Progenitor cell of endocrine pancreas (in vitro differentiated cells): Measurements from ENCODE around the gene PGK1. TPM values are rescaled to one million over a fixed set of nuclear protein-coding genes. Genes with fewer than 3 reads are reported as not detected.
"Not testable (repeated sequence)": the region's sequence is repeated elsewhere in the genome, so short reads cannot be mapped to it uniquely, and the experiment has no call there.

Experiments used
- DNase-seq: peaks from one replicate; pipeline ENCODE4 v3.0.0; 2021; ENCODE audit warnings: low spot score; ENCODE audit not compliant: unreplicated experiment
- H3K27ac Mint-ChIP-seq: 2 replicates; pipeline ENCODE4 v1.8.0; 2021; ENCODE audit warnings: mild to moderate bottlenecking, moderate library complexity, mixed read lengths
- H3K27me3 Mint-ChIP-seq: 2 replicates; pipeline ENCODE4 v1.8.0; 2021; ENCODE audit warnings: mixed read lengths
- H3K36me3 Mint-ChIP-seq: 2 replicates; pipeline ENCODE4 v1.8.0; 2022; ENCODE audit warnings: mixed read lengths; ENCODE audit not compliant: insufficient read depth
- H3K4me1 Mint-ChIP-seq: 2 replicates; pipeline ENCODE4 v1.8.0; 2021; ENCODE audit warnings: low read depth, mixed read lengths
- H3K4me3 Mint-ChIP-seq: 2 replicates; pipeline ENCODE4 v1.8.0; 2021; ENCODE audit warnings: low read depth, mild to moderate bottlenecking, moderate library complexity, mixed read lengths
- H3K9me3 Mint-ChIP-seq: 2 replicates; pipeline ENCODE4 v1.8.0; 2021; ENCODE audit warnings: low read depth, mixed read lengths
- long read RNA-seq: library from polyadenylated mRNA; unstranded; transcript quantifications from one replicate; pipeline ENCODE4 v2.0.0, GENCODE V29; 2020
- total RNA-seq: library from RNA; stranded (reverse); gene quantifications from 2 replicates; pipeline ENCODE4 v1.2.1, GENCODE V29; 2021
- TF ChIP-seq, protein P1 (sequence below): fragments of 200-600 bp; sonication (generic); IDR thresholded peaks from one replicate; pipeline ENCODE4 v1.5.0; 2021; ENCODE audit warnings: antibody characterized with exemption, mild to moderate bottlenecking; ENCODE audit not compliant: unreplicated experiment

The PGK1 gene
- 156 and 162 TPM in 2 replicates for total RNA-seq
- long read RNA-seq, full-length matches to known transcripts: 2,084 of 2,143 reads
- long read RNA-seq, partial matches to known transcripts: 18 of 2,143 reads
- long read RNA-seq, other reads (novel, unspliced or antisense): 41 of 2,143 reads

DNA sequence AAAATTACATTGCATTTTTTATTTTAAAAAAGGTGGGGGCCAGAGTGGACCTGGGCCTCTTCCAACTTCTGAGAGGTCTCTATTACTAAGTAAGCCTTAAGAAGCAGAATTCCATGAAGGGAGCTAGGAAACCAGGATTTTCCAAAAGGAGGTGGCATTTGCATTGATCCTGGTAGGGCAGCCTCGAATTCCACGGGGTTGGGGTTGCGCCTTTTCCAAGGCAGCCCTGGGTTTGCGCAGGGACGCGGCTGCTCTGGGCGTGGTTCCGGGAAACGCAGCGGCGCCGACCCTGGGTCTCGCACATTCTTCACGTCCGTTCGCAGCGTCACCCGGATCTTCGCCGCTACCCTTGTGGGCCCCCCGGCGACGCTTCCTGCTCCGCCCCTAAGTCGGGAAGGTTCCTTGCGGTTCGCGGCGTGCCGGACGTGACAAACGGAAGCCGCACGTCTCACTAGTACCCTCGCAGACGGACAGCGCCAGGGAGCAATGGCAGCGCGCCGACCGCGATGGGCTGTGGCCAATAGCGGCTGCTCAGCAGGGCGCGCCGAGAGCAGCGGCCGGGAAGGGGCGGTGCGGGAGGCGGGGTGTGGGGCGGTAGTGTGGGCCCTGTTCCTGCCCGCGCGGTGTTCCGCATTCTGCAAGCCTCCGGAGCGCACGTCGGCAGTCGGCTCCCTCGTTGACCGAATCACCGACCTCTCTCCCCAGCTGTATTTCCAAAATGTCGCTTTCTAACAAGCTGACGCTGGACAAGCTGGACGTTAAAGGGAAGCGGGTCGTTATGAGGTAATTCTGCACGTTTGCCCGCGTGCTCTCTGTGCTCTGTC is at the start of gene PGK1:
Gene PGK1, plus strand, starts transcription at position 626 of the 824 bp plus-strand sequence. Its CDS starts 93 bp downstream, at position 719.
- TF ChIP-seq, protein P1, sequence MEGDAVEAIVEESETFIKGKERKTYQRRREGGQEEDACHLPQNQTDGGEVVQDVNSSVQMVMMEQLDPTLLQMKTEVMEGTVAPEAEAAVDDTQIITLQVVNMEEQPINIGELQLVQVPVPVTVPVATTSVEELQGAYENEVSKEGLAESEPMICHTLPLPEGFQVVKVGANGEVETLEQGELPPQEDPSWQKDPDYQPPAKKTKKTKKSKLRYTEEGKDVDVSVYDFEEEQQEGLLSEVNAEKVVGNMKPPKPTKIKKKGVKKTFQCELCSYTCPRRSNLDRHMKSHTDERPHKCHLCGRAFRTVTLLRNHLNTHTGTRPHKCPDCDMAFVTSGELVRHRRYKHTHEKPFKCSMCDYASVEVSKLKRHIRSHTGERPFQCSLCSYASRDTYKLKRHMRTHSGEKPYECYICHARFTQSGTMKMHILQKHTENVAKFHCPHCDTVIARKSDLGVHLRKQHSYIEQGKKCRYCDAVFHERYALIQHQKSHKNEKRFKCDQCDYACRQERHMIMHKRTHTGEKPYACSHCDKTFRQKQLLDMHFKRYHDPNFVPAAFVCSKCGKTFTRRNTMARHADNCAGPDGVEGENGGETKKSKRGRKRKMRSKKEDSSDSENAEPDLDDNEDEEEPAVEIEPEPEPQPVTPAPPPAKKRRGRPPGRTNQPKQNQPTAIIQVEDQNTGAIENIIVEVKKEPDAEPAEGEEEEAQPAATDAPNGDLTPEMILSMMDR: no peak
- Mint-ChIP-seq H3K4me1 (peaks cover 26% of the 10 kb centered on the region), H3K36me3 (peaks cover 6% of the 10 kb centered on the region), H3K27me3 (no peaks in the 10 kb centered on the region), H3K27ac (peak within 1 kb of the TSS; percentile 96), H3K9me3 (peaks cover 18% of the 10 kb centered on the region), H3K4me3 (peak within 1 kb of the TSS; percentile 90)
- DNase-seq: peak; percentile 84

DNA sequence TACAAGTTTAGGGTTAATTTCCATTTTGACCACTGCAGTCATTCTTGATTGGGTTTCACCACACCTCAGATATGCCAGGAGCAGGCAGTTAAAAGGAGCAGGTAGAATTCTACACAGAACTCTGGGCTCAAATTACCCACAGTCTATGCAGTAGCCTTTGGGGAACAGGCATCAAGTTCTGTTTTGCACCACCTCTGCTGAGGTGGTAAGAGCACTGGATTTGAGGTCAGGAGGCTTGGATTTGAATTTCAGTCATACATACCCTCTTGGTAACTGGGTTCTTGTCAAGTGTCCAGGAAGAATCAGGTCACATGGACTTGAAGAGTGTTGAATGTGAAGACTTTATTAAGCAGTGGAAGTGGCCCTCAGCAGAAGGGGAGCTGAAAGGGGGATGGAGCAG is 40.4 kb upstream of the PGK1 start:
- H3K27me3 Mint-ChIP-seq: no peaks in the 10 kb centered on the region
- no peak overlapping the region for H3K4me3 Mint-ChIP-seq
- no peaks in the 10 kb centered on the region for H3K36me3 Mint-ChIP-seq
- no peak overlapping the region for H3K27ac Mint-ChIP-seq
- TF ChIP-seq, protein P1: no peak
- DNase-seq: no peak
- H3K9me3 Mint-ChIP-seq: peaks cover 20% of the 10 kb centered on the region
- no peaks in the 10 kb centered on the region for H3K4me1 Mint-ChIP-seq

DNA sequence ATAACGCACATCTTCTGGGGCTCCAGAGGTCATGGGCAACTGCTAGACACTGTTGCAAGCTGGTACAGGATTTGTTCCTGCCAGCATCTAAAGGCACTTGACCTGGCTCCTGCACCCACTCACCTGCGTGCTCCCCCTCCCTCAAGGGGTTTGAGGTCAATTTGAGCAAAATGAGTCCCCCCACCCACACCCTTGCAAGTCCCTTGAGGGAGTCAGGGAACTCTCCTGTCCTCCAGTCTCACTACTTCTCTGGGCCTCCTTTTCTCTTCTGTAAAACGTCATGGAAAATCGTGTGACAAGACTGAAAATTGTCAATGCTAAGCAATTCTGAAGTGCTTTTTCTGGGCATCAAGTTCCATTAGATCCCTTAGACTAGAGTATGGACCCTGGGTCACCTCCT is 39.9 kb upstream of the PGK1 start:
- no peak for DNase-seq
- TF ChIP-seq, protein P1: no peak
- Mint-ChIP-seq H3K36me3 (no peaks in the 10 kb centered on the region), H3K27me3 (no peaks in the 10 kb centered on the region), H3K27ac (no peak overlapping the region), H3K9me3 (peaks cover 23% of the 10 kb centered on the region), H3K4me1 (no peaks in the 10 kb centered on the region), H3K4me3 (no peak overlapping the region)

DNA sequence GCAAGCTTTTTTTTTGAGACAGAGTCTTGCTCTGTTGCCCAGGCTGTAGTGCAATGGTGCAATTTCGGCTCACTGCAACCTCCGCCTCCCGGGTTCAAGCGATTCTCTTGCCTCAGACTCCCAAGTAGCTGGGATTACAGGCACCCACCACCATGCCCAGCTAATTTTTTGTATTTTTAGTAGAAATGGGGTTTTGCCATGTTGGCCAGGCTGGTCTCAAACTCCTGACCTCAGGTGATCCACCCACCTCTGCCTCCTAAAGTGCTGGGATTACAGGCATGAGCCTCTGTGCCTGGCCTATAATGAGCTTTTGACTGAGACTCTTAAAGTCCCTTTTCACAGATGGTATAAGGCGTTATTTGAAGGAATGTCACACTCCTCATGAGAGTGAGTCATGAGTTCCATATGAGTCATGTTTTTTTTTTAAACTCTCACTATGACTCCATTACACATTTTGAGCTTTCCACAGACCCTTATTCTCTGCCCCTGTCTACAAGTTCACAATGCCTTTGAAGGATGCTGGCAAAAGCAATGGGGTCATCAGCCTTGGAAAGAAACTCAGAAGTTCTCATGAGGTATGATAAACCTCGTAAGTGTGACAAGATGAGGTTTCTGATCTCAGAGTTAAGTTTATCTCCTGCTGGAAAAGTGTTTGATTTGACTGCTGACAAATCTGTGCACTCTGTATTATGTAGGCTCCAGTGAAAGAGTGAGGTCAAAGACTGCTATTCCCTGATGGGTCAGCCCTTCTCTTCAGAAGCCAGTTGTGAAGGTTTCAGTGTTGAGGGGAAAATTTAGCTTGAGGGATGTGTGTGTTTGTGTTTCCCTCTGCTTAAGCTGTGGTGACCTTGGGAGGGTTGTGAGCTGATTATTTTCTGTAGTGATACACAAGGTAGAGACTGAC is 39.1 kb upstream of the PGK1 start:
- H3K27ac Mint-ChIP-seq, H3K4me3 Mint-ChIP-seq, H3K36me3 Mint-ChIP-seq, DNase-seq, H3K4me1 Mint-ChIP-seq, H3K27me3 Mint-ChIP-seq: not testable (repeated sequence)
- H3K9me3 Mint-ChIP-seq: peaks cover 26% of the 10 kb centered on the region

DNA sequence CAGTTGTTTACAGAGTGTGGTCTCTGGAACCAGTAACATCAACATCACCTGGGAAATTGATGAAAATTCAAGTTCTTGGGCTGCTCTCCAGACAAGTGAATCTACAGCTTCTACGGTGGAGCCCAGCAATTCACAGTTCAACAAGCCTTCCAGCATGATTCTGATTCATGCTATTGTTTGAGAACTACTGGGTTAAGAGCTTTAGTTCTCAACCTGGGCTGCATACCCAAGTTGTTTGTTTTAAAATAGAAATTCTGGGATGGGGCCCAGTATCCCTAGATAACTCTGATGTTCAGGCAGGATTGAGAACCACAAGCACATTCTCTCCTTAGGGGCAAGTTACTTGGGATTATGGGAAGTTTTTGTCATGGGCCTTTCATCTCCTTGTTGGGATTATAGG is 37.9 kb upstream of the PGK1 start:
- H3K36me3 Mint-ChIP-seq: no peaks in the 10 kb centered on the region
- H3K27ac Mint-ChIP-seq: no peak overlapping the region
- no peaks in the 10 kb centered on the region for H3K27me3 Mint-ChIP-seq
- H3K9me3 Mint-ChIP-seq: peaks cover 26% of the 10 kb centered on the region
- no peak overlapping the region for H3K4me3 Mint-ChIP-seq
- no peaks in the 10 kb centered on the region for H3K4me1 Mint-ChIP-seq
- TF ChIP-seq, protein P1: no peak
- no peak for DNase-seq
